GM10248 (cell line): Measurements from ENCODE around the gene CCL14.

Experiments used
- CTCF ChIA-PET: fragments of 300-600 bp; sonication (Branson Sonifier 250); formaldehyde crosslinking; extraction: SDS; loops from one replicate; lab custom pipeline; 2021; ENCODE audit warnings: antibody characterized with exemption; lab: Yijun Ruan, JAX
- POLR2A ChIA-PET: fragments of 350-650 bp; sonication (Branson Sonifier 250); formaldehyde crosslinking; extraction: SDS; loops from one replicate; lab custom pipeline; 2020; ENCODE audit warnings: antibody characterized with exemption; lab: Yijun Ruan, JAX
- DNase-seq: peaks from one replicate; pipeline ENCODE4 v3.0.0; 2012; ENCODE audit errors: extremely low spot score
- TF ChIP-seq, protein P1 (sequence below): IDR thresholded peaks from 2 replicates; pipeline ENCODE4 v1.5.1; 2012; ENCODE audit warnings: mild to moderate bottlenecking, low read depth; ENCODE audit errors: extremely low read depth, missing control alignments, control extremely low read depth

Gene CCL14

DNA sequence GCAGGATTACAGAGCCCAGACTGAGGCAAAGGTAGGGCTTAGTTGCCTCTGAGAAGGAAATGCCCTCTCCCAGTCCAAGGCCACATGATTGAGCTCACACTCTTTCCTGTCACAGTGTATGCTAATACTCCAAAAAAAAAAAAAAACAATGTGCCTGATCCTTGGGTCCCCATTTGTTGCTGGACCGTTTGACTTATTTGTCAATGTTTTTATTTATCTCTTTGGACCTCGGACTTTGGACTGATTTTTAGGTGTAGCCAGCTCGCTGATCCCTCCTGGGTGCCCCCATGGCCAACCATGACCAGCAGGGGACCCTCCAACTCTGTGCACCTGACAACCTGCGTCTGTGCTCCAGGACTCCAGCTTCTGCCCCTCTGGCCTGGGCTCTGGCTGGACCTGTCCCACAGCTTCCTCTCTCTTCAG lies 4.6 kb downstream of the CCL14 start:
- no peak for DNase-seq
- ChIA-PET POLR2A (interaction anchor here (0.7 kb wide), 1 partner anchor 23 kb away, joined by 5 read pairs; no protein-coding TSS in a partner anchor), CTCF (interaction anchor here (0.7 to 19.4 kb wide), 20 partner anchors 9 to 167 kb away, joined by 3 to 420 read pairs (median 4); no protein-coding TSS in a partner anchor)
- TF ChIP-seq, protein P1, sequence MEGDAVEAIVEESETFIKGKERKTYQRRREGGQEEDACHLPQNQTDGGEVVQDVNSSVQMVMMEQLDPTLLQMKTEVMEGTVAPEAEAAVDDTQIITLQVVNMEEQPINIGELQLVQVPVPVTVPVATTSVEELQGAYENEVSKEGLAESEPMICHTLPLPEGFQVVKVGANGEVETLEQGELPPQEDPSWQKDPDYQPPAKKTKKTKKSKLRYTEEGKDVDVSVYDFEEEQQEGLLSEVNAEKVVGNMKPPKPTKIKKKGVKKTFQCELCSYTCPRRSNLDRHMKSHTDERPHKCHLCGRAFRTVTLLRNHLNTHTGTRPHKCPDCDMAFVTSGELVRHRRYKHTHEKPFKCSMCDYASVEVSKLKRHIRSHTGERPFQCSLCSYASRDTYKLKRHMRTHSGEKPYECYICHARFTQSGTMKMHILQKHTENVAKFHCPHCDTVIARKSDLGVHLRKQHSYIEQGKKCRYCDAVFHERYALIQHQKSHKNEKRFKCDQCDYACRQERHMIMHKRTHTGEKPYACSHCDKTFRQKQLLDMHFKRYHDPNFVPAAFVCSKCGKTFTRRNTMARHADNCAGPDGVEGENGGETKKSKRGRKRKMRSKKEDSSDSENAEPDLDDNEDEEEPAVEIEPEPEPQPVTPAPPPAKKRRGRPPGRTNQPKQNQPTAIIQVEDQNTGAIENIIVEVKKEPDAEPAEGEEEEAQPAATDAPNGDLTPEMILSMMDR, result peak; percentile 35

DNA sequence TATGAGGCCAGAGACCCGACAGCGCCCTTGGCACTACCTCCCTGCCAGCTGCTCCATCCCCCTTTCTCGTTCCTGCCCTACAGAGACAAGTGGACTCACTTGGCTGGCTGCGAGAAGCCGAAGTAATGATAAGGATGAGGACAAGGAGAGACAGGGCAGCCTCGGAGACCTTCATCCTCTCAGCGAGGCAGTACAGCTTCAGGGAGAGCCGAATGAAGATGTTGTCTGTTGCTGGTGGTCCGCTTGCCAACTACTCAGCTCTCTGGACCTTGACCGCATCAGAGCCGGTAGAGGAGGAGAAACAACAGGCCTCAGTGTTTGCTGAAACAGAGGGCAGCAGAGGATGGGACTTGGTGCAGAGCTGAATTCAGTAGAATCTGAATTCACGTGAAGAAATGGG lies 5.3 kb downstream of the CCL14 start, which contains the start of gene CCL16:
Gene CCL16 (minus strand): TSS at position 252 of the 400 bp plus-strand sequence. CDS start 77 bp downstream, at position 175.
- ChIA-PET POLR2A (interaction anchor here (0.7 kb wide), 1 partner anchor 23 kb away, joined by 5 read pairs; no protein-coding TSS in a partner anchor), CTCF (interaction anchor here (1.0 to 19.4 kb wide), 12 partner anchors 8 to 167 kb away, joined by 3 to 420 read pairs (median 4); no protein-coding TSS in a partner anchor)
- no peak for DNase-seq
- TF ChIP-seq, protein P1, result no peak

DNA sequence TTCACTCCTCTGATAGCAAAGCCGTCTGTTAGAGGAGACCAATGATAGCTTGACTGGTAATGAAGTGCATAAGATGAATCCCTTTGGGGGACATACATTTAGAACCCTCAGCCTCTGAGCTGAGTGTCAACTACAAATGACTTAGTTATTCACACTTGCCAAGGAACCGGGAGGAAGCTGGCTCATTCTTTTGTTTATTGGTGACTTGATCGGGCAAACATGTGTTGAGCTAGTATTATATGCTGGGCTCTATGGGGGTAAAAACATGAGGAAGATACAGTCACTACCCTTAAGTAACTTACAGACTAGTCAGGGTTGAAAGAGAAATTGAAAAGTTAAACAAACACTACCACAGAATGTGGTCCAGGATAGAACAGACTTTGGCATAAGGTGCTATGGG lies 8.2 kb downstream of the CCL14 start:
- TF ChIP-seq, protein P1, result no peak
- DNase-seq, result no peak
- POLR2A ChIA-PET, result no interaction called here
- CTCF ChIA-PET, result interaction anchor here (1.1 to 19.4 kb wide), 11 partner anchors 8 to 232 kb away, joined by 3 to 420 read pairs (median 4); partner anchors contain the start of gene CCL14

DNA sequence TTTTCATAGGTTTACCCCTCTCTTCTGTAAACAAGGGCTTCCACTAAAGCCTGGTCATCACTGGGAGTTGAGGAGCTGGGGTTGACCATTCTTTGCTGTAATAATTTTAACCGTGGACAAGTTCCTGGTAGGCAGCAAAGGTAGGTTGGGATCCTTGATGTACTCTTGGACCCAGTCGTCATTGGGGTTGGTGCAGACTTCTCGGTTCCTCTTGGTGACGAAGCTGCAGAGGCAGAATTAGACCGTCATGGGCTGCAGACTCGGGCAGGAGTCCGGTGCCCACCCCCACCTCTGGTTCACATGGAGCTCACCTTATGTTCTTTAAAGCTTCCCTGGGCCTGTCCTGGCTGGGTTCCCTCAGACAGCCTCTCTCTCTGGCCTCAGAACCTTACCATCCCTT lies 9.0 kb downstream of the CCL14 start:
- CTCF ChIA-PET, result interaction anchor here (1.2 to 19.4 kb wide), 9 partner anchors 8 to 171 kb away, joined by 3 to 420 read pairs (median 5); partner anchors contain the start of genes CCL14 and CCL15
- TF ChIP-seq, protein P1, result no peak
- POLR2A ChIA-PET, result no interaction called here
- peak; percentile 35 for DNase-seq

DNA sequence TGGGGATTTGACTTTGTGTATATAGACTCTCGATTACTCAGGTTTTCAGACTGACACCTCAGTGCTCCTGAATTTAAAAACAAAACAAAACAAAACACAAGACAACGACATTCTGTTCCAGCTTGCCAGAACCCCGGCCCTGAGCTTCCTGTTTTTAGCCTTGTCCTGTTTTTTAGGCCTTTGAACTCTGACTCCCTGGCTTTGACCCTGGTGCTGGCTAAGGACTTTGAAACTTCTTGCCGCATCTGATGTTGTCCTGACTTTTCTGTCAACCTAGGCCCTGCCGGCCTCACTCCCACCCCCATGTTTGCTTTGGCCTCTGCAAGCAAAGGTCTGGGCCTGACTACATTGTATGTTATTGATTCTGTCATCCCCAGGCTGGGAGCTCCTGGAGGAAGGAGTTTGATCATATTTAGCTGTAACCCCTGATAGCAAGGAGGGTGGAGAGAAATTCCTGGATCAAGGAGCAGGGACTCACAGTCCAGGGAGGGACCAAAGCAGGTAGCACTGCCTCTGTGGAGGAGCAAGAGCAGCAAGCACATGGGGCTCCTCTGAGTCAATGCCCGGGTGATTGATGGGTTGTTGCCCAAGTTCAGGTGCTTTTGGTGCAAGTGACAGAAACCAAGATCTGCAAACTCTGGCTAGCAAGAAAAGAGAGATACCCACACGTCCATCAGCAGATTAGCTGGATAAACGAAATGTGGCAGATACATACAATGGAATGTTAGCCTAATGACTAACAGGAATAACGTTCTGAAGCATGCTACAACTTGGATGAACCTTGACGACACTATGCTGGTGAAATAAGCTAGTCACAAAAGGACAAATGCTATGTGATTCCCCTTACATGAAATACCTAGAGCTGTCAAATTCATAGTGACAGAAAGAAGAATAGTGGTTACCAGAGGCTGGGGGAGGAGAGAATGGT lies 12.9 kb downstream of the CCL14 start:
- ChIA-PET CTCF (interaction anchor here (0.6 to 19.4 kb wide), 6 partner anchors 8 to 765 kb away, joined by 3 to 420 read pairs (median 6); partner anchors contain the start of gene CCL16), POLR2A (no interaction called here)
- no peak for DNase-seq
- TF ChIP-seq, protein P1, result no peak

DNA sequence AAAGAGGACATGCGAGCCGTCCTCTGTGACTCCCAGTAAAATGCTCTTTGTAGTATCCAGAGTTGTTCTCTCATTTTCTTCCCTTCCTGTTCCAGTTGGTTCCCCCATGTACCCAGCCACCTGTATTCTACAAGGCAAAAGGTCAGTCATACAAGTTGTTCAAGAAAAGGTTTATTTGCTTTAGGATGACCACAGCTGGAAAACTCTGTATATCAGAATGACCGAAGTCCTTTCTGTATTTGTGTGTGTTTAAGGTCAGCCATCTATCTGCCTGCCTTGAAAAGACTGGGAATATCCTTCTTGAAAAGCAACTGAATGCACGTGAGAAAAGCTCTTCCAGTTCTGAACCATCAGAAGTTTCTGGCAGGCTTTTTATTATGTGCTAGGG lies 13.6 kb downstream of the CCL14 start:
- TF ChIP-seq, protein P1, result no peak

More for the DNA sequence above, 13.6 kb downstream of the CCL14 start:
- POLR2A ChIA-PET, result no interaction called here
- DNase-seq, result no peak
- CTCF ChIA-PET, result interaction anchor here (1.4 to 19.4 kb wide), 4 partner anchors 9 to 176 kb away, joined by 3 to 420 read pairs (median 9); partner anchors contain the start of gene CCL16
